ENCODE data around the gene BAK1.

DNA sequence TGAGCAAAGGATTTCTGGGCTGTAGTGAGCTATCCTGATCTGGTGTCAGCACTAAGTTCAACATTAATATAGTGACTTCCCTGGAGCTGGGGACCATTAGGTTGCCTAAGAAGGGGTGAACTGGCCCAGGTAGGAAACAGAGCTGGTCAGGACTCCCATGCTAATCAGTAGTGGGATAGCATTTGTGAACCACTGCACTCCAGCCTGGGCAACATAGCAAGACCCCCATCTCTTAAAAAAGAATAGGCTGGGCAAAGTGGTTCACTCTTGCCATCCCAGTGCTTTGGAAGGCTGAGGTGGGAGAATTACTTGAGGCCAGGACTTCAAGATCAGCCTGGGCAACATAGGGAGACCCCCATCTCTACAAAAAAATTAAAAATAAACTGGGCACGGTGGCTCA, 39.3 kb downstream of the BAK1 start:
- TF ChIP-seq POLR2A (IDR thresholded peaks at IDR 0.05) (no peak), EP300 (IDR thresholded peaks at IDR 0.05) (no peak)

Measured in suprapubic skin (tissue), 2 donors.